Loucy (cell line): Measurements from ENCODE around the gene WDR12.

ENCODE experiments used
- EZH2phosphoT487 ChIP-seq: fragments of 200-600 bp; IDR thresholded peaks from 2 replicates; pipeline ENCODE4 v1.6.1; 2018; ENCODE audit warnings: antibody characterized with exemption, mild to moderate bottlenecking, moderate library complexity, borderline replicate concordance
- TF ChIP-seq, protein P1 (sequence below): fragments of 200-600 bp; sonication (generic); conservative IDR thresholded peaks from 2 replicates; pipeline ENCODE4 v1.5.1; 2014; ENCODE audit warnings: mild to moderate bottlenecking, antibody characterized with exemption, low read length

DNA sequence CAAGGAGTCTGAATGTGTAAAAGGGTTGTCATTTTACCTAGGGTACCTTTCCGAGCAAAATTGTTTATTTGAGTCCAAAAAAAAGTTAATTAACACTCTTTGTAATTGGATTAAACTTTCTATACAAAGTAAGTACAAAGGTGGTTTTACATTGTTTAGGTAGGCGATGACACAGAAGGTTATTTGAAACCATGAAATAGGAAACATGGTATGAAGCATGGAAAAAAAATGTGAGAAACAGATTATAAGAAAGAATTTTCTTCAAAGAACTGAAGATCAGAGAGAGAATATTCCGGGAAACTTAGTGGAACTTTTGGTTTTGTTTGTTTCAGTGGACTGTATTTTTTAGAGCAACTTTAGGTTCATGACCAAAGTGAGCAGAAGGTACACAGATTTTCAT is 33.3 kb upstream of the WDR12 start:
- TF ChIP-seq, protein P1, sequence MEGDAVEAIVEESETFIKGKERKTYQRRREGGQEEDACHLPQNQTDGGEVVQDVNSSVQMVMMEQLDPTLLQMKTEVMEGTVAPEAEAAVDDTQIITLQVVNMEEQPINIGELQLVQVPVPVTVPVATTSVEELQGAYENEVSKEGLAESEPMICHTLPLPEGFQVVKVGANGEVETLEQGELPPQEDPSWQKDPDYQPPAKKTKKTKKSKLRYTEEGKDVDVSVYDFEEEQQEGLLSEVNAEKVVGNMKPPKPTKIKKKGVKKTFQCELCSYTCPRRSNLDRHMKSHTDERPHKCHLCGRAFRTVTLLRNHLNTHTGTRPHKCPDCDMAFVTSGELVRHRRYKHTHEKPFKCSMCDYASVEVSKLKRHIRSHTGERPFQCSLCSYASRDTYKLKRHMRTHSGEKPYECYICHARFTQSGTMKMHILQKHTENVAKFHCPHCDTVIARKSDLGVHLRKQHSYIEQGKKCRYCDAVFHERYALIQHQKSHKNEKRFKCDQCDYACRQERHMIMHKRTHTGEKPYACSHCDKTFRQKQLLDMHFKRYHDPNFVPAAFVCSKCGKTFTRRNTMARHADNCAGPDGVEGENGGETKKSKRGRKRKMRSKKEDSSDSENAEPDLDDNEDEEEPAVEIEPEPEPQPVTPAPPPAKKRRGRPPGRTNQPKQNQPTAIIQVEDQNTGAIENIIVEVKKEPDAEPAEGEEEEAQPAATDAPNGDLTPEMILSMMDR, result no peak
- TF ChIP-seq EZH2phosphoT487, result no peak
